NCI-H345 treated with DMSO at 0.1 percent for 48 hours (cell line): Measurements from ENCODE around the gene GPR162.

Experiments used
- DNase-seq: peaks from one replicate; lab custom pipeline; 2025; ENCODE audit not compliant: unreplicated experiment; lab: John Stamatoyannopoulos, UW

GPR162 gene

GRCh38 chr12:6822426-6823135, 960 bp downstream of the GPR162 start:
- DNase-seq: no peak

GRCh38 chr12:6823182-6824084, 1.8 kb downstream of the GPR162 start:
- no peak for DNase-seq

GRCh38 chr12:6824085-6824775, 2.6 kb downstream of the GPR162 start:
- no peak for DNase-seq

- no peak for DNase-seq
Observed at GRCh38 chr12:6824901-6825381, 3.3 kb downstream of the GPR162 start.

- peak; percentile 42 for DNase-seq
Observed at GRCh38 chr12:6825398-6826124, 3.9 kb downstream of the GPR162 start.

- DNase-seq: no peak
Observed at GRCh38 chr12:6826125-6826733, 4.6 kb downstream of the GPR162 start.

GRCh38 chr12:6826734-6827436, 5.3 kb downstream of the GPR162 start:
- DNase-seq: no peak

- peak; percentile 65 for DNase-seq
Observed at GRCh38 chr12:6827437-6827911, 5.9 kb downstream of the GPR162 start.

GRCh38 chr12:6827982-6828780, 6.6 kb downstream of the GPR162 start, which contains the start of gene P3H3:
Gene P3H3, plus strand, starts transcription at chr12:6828407. Its CDS starts 34 bp downstream, at chr12:6828441.
- peak; percentile 13 for DNase-seq

GRCh38 chr12:6828781-6829535, 7.3 kb downstream of the GPR162 start:
- peak; percentile 6 for DNase-seq

GRCh38 chr12:6829536-6830220, 8.1 kb downstream of the GPR162 start:
- no peak for DNase-seq

- DNase-seq: no peak
Observed at GRCh38 chr12:6830286-6830890, 8.8 kb downstream of the GPR162 start.

- DNase-seq: no peak
Observed at GRCh38 chr12:6830999-6831398, 9.4 kb downstream of the GPR162 start.

GRCh38 chr12:6831450-6831995, 9.9 kb downstream of the GPR162 start:
- no peak for DNase-seq

- DNase-seq: no peak
Observed at GRCh38 chr12:6832125-6832524, 10.5 kb downstream of the GPR162 start.

- no peak for DNase-seq
Observed at GRCh38 chr12:6833189-6833890, 11.7 kb downstream of the GPR162 start.
